D721Med (cell line): ENCODE data around the gene TAOK1.
"Not testable (repeated sequence)": the region's sequence is repeated elsewhere in the genome, so short reads cannot be mapped to it uniquely, and the experiment has no call there.

Experiments used
- DNase-seq: peaks from one replicate; pipeline ENCODE4 v3.0.0; 2011; ENCODE audit warnings: low spot score; ENCODE audit not compliant: insufficient read length
- FAIRE-seq: peaks from 2 replicates; lab custom pipeline; 2011; peaks lifted over from hg19 to GRCh38; lab: Jason Lieb, UNC
- TF ChIP-seq, protein P1 (sequence below): IDR thresholded peaks from 2 replicates; pipeline ENCODE4 v1.5.1; 2012; ENCODE audit warnings: mild to moderate bottlenecking, control low read depth; ENCODE audit not compliant: insufficient read depth; ENCODE audit errors: missing control alignments

Gene TAOK1

GRCh38 chr17:29389982-29390850 lies at the start of gene TAOK1:
Gene TAOK1 (plus strand): TSS chr17:29390363. CDS start chr17:29451549, 61,186 bp downstream.
- DNase-seq (peak; percentile 72), FAIRE-seq (no peak)
- TF ChIP-seq, protein P1, sequence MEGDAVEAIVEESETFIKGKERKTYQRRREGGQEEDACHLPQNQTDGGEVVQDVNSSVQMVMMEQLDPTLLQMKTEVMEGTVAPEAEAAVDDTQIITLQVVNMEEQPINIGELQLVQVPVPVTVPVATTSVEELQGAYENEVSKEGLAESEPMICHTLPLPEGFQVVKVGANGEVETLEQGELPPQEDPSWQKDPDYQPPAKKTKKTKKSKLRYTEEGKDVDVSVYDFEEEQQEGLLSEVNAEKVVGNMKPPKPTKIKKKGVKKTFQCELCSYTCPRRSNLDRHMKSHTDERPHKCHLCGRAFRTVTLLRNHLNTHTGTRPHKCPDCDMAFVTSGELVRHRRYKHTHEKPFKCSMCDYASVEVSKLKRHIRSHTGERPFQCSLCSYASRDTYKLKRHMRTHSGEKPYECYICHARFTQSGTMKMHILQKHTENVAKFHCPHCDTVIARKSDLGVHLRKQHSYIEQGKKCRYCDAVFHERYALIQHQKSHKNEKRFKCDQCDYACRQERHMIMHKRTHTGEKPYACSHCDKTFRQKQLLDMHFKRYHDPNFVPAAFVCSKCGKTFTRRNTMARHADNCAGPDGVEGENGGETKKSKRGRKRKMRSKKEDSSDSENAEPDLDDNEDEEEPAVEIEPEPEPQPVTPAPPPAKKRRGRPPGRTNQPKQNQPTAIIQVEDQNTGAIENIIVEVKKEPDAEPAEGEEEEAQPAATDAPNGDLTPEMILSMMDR = no peak

DNA sequence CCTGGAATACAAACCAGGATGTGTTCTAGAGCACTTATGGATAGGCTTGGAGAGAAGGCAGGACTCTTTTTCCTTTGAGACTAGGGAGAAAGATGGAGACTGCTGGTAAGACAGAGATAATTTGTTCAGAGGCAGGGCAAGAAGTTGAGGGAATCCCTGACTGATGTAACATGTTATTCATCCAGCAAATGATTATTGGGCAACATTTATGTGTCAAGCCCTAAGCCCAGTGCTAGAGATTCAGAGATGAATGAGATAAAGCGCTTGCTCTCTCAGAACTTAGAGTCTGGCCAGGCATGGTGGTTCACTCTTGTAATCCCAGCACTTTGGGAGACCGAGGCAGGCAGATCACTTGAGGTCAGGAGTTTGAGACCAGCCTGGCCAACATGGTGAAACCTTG lies 48.4 kb upstream of the TAOK1 start:
- DNase-seq = no peak
- FAIRE-seq = no peak
- TF ChIP-seq, protein P1 = no peak

GRCh38 chr17:29342158-29342765 lies 47.9 kb upstream of the TAOK1 start:
- TF ChIP-seq, protein P1 = no peak
- no peak for FAIRE-seq
- no peak for DNase-seq

DNA sequence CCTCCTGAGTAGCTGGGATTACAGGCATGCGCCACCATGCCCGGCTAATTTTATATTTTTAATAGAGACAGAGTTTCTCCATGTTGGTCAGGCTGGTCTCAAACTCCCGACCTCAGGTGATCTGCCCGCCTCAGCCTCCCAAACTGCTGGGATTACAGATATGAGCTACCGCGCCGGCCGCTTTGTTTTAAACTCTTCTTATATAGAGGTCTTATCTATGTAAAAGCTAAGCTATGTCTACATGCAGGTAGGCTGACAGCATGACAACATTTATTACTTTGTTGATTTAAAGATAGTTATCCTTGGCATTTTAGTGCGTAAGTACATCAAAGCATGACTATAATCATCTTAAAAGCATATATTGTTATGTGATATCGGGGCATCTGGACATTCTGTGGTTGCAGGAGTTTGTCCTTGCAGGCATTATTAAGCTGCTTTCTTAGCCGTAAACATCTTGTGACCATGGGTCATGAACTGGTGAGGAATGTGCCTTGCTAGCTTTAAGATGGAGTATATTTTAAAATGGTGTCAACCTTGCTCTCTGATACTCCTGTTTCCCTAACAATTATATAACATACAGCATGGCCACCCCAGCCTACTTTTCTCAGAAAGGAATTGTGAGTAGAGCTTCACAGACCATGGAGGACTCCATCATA lies 45.8 kb upstream of the TAOK1 start:
- TF ChIP-seq, protein P1 = no peak
- DNase-seq (no peak), FAIRE-seq (no peak)

DNA sequence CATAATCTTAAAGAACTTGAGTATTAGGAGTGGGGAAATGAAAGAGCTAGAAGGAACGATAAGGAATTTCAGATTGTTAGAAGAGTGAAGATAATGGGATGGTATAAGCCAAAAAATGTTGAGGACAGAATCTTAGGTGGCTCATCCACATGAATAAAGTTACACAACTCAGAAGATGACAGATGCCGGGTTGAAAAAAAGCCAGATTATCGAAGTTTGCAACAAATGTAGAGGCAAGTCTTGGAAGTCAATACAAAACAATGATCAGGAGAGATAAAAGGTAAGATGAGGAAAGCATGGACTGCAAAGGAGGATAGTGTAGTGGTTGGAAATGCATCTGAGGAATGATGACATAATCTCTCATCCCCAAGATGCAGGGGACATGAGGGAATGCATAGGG lies 45.1 kb upstream of the TAOK1 start:
- no peak for FAIRE-seq

GRCh38 chr17:29345470-29345869 lies 44.7 kb upstream of the TAOK1 start:
- FAIRE-seq, DNase-seq: not testable (repeated sequence)

More for the DNA sequence above, 45.1 kb upstream of the TAOK1 start:
- TF ChIP-seq, protein P1 = no peak
- no peak for DNase-seq

DNA sequence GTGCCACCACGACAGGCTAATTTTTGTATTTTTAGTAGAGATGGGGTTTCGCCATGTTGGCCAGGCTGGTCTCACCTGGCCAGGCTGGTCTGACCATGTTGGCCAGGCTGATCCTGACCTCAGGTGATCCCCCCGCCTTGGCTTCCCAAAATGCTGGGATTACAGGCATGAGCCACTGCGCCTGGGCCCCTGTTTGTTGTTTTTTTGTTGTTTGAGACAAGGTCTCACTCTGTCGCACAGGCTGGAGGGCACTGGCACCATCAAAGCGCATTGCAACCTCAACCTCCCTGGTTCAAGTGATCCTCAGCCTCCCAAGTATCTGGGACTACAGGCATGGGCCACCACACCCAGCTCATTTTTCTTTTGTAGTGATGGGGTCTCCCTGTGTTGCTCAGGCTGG lies 43.7 kb upstream of the TAOK1 start:
- no peak for DNase-seq
- no peak for FAIRE-seq
- TF ChIP-seq, protein P1 = no peak
